WTC11 (cell line): ENCODE results near the gene TMEM185B. TPM values are rescaled to one million over a fixed set of nuclear protein-coding genes. Genes with fewer than 3 reads are reported as not detected.

Experiments
- ATAC-seq: fragments of 200-7000 bp; cut with Tn5 transposase; 2 replicates; pipeline ENCODE4 v1.10.0; 2021; ENCODE audit warnings: mild to moderate bottlenecking, moderate library complexity
- CTCF ChIA-PET: fragments of 300-600 bp; sonication (Branson Sonifier 250); formaldehyde crosslinking; loops from one replicate; lab custom pipeline; 2021; ENCODE audit warnings: antibody characterized with exemption; lab: Charles Lee
- POLR2A ChIA-PET: fragments of 350-600 bp; sonication (Branson Sonifier 250); formaldehyde crosslinking; loops from one replicate; lab custom pipeline; 2021; ENCODE audit warnings: antibody characterized with exemption; lab: Charles Lee
- DNase-seq: peaks from one replicate; pipeline ENCODE4 v3.0.0; 2021; ENCODE audit warnings: low spot score
- H3K27ac Mint-ChIP-seq: 2 replicates; pipeline ENCODE4 v1.8.0; 2021; ENCODE audit warnings: mixed read lengths
- H3K27me3 Mint-ChIP-seq: 2 replicates; pipeline ENCODE4 v1.8.0; 2021; ENCODE audit warnings: low read depth, mild to moderate bottlenecking, moderate library complexity, mixed read lengths
- H3K36me3 Mint-ChIP-seq: 2 replicates; pipeline ENCODE4 v1.8.0; 2021; ENCODE audit warnings: mixed read lengths
- H3K4me1 Mint-ChIP-seq: 2 replicates; pipeline ENCODE4 v1.8.0; 2022; ENCODE audit warnings: mixed read lengths
- H3K4me3 Mint-ChIP-seq: 2 replicates; pipeline ENCODE4 v1.8.0; 2021; ENCODE audit warnings: mild to moderate bottlenecking, moderate library complexity, mixed read lengths
- H3K9me3 Mint-ChIP-seq: 2 replicates; pipeline ENCODE4 v1.8.0; 2021; ENCODE audit warnings: mixed read lengths
- ELF4 ChIP-seq: sonication (generic); formaldehyde crosslinking; IDR thresholded peaks from 2 replicates; pipeline ENCODE4 v1.8.1; 2022; ENCODE audit warnings: low read depth, mild to moderate bottlenecking, moderate library complexity, missing genetic modification reagents
- FOXJ3 ChIP-seq: sonication (generic); formaldehyde crosslinking; IDR thresholded peaks from 2 replicates; pipeline ENCODE4 v1.9.0; 2021; ENCODE audit warnings: missing genetic modification reagents, mild to moderate bottlenecking, borderline replicate concordance
- GRHL2 ChIP-seq: fragments of 250-450 bp; sonication (Bioruptor Pico); IDR thresholded peaks from 2 replicates; pipeline ENCODE4 v1.8.0; 2022; ENCODE audit warnings: mild to moderate bottlenecking, moderate library complexity; ENCODE audit not compliant: insufficient replicate concordance, severe bottlenecking
- GTF2I ChIP-seq: fragments of 250-450 bp; sonication (Bioruptor Pico); conservative IDR thresholded peaks from 2 replicates; pipeline ENCODE4 v1.4.0; 2021; ENCODE audit warnings: mild to moderate bottlenecking
- NFYB ChIP-seq: sonication (generic); formaldehyde crosslinking; conservative IDR thresholded peaks from 2 replicates; pipeline ENCODE4 v1.8.0; 2022; ENCODE audit warnings: low read depth, missing genetic modification reagents
- NR1H2 ChIP-seq: sonication (generic); formaldehyde crosslinking; IDR thresholded peaks from 2 replicates; pipeline ENCODE4 v1.9.0; 2021; ENCODE audit warnings: mild to moderate bottlenecking, moderate library complexity, missing genetic modification reagents
- SP1 ChIP-seq: sonication (generic); formaldehyde crosslinking; conservative IDR thresholded peaks from 2 replicates; pipeline ENCODE4 v1.8.1; 2022; ENCODE audit warnings: missing genetic modification reagents
- ZNF671 ChIP-seq: fragments of 250-450 bp; sonication (Bioruptor Pico); IDR thresholded peaks from 2 replicates; pipeline ENCODE4 v1.8.0; 2021; ENCODE audit warnings: mild to moderate bottlenecking
- total RNA-seq: library from RNA; stranded (reverse); gene quantifications from 3 replicates; pipeline ENCODE4 v1.2.3, GENCODE V29; 2021
- TF ChIP-seq, protein P1 (sequence below): fragments of 250-450 bp; sonication (Bioruptor Pico); IDR thresholded peaks from 2 replicates; pipeline ENCODE4 v1.9.0; 2021; ENCODE audit warnings: mild to moderate bottlenecking
- TF ChIP-seq, protein P2 (sequence below): fragments of 250-450 bp; sonication (Bioruptor Pico); IDR thresholded peaks from 2 replicates; pipeline ENCODE4 v1.8.0; 2021; ENCODE audit warnings: mild to moderate bottlenecking
- TF ChIP-seq, protein P3 (sequence below): fragments of 250-450 bp; sonication (Bioruptor Pico); IDR thresholded peaks from 2 replicates; pipeline ENCODE4 v2.1.2; 2022; ENCODE audit warnings: mild to moderate bottlenecking, moderate library complexity
- TF ChIP-seq, protein P4 (sequence below): sonication (generic); formaldehyde crosslinking; IDR thresholded peaks from 2 replicates; pipeline ENCODE4 v1.8.0; 2022; ENCODE audit warnings: mild to moderate bottlenecking, missing genetic modification reagents
- TF ChIP-seq, protein P5 (sequence below): sonication (generic); formaldehyde crosslinking; IDR thresholded peaks from 2 replicates; pipeline ENCODE4 v1.8.1; 2022; ENCODE audit warnings: low read depth, mild to moderate bottlenecking, moderate library complexity, missing genetic modification reagents, borderline replicate concordance
- TF ChIP-seq, protein P6 (sequence below): sonication (generic); formaldehyde crosslinking; IDR thresholded peaks from 2 replicates; pipeline ENCODE4 v1.8.0; 2022; ENCODE audit warnings: mild to moderate bottlenecking, missing genetic modification reagents
- TF ChIP-seq, protein P7 (sequence below): sonication (generic); formaldehyde crosslinking; IDR thresholded peaks from 2 replicates; pipeline ENCODE4 v1.8.1; 2023; ENCODE audit warnings: mild to moderate bottlenecking, missing genetic modification reagents, moderate library complexity

TMEM185B gene
- total RNA-seq, 1 experiment from 2014 or later: 9.9 TPM

DNA sequence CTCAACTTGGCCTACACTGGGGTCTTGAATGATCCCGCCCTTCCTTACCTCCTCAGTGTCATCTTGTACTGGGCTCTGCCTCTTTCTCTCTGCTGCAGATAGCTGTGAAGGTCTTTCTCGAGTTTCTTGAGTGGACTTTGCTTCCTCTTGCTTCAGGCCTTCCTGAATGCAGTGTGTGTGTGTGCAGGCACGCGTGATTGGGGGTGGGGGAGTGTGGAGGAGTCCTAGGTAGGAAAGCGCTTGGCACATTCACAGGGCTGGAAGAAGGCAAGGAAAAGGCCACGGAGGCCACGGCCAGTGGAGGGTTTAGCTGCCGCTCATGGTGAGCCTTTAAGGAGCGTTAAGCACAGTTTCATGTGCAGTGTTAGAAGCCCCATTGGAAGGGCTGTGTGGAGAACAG, 35.0 kb upstream of the TMEM185B start:
- Mint-ChIP-seq H3K4me1 (peaks cover 27% of the 10 kb centered on the region), H3K27ac (no peak overlapping the region), H3K36me3 (peaks cover 18% of the 10 kb centered on the region), H3K4me3 (no peak overlapping the region), H3K9me3 (peaks cover 11% of the 10 kb centered on the region), H3K27me3 (peaks cover 21% of the 10 kb centered on the region)
- ChIA-PET CTCF (interaction anchor here (1.1 to 2.6 kb wide), 2 partner anchors 26 to 55 kb away, joined by 3 to 11 read pairs; no protein-coding TSS in a partner anchor), POLR2A (no interaction called here)
- DNase-seq: no peak
- ATAC-seq: no peak
- TF ChIP-seq, protein P1, sequence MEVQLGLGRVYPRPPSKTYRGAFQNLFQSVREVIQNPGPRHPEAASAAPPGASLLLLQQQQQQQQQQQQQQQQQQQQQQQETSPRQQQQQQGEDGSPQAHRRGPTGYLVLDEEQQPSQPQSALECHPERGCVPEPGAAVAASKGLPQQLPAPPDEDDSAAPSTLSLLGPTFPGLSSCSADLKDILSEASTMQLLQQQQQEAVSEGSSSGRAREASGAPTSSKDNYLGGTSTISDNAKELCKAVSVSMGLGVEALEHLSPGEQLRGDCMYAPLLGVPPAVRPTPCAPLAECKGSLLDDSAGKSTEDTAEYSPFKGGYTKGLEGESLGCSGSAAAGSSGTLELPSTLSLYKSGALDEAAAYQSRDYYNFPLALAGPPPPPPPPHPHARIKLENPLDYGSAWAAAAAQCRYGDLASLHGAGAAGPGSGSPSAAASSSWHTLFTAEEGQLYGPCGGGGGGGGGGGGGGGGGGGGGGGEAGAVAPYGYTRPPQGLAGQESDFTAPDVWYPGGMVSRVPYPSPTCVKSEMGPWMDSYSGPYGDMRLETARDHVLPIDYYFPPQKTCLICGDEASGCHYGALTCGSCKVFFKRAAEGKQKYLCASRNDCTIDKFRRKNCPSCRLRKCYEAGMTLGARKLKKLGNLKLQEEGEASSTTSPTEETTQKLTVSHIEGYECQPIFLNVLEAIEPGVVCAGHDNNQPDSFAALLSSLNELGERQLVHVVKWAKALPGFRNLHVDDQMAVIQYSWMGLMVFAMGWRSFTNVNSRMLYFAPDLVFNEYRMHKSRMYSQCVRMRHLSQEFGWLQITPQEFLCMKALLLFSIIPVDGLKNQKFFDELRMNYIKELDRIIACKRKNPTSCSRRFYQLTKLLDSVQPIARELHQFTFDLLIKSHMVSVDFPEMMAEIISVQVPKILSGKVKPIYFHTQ (CRISPR knock-in tag): no peak
- no peak for TF ChIP-seq SP1 (CRISPR knock-in tag)
- TF ChIP-seq, protein P2, sequence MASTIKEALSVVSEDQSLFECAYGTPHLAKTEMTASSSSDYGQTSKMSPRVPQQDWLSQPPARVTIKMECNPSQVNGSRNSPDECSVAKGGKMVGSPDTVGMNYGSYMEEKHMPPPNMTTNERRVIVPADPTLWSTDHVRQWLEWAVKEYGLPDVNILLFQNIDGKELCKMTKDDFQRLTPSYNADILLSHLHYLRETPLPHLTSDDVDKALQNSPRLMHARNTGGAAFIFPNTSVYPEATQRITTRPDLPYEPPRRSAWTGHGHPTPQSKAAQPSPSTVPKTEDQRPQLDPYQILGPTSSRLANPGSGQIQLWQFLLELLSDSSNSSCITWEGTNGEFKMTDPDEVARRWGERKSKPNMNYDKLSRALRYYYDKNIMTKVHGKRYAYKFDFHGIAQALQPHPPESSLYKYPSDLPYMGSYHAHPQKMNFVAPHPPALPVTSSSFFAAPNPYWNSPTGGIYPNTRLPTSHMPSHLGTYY (CRISPR knock-in tag): no peak
- TF ChIP-seq, protein P3, sequence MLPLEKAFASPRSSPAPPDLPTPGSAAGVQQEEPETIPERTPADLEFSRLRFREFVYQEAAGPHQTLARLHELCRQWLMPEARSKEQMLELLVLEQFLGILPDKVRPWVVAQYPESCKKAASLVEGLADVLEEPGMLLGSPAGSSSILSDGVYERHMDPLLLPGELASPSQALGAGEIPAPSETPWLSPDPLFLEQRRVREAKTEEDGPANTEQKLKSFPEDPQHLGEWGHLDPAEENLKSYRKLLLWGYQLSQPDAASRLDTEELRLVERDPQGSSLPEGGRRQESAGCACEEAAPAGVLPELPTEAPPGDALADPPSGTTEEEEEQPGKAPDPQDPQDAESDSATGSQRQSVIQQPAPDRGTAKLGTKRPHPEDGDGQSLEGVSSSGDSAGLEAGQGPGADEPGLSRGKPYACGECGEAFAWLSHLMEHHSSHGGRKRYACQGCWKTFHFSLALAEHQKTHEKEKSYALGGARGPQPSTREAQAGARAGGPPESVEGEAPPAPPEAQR (CRISPR knock-in tag): no peak
- TF ChIP-seq, protein P4, sequence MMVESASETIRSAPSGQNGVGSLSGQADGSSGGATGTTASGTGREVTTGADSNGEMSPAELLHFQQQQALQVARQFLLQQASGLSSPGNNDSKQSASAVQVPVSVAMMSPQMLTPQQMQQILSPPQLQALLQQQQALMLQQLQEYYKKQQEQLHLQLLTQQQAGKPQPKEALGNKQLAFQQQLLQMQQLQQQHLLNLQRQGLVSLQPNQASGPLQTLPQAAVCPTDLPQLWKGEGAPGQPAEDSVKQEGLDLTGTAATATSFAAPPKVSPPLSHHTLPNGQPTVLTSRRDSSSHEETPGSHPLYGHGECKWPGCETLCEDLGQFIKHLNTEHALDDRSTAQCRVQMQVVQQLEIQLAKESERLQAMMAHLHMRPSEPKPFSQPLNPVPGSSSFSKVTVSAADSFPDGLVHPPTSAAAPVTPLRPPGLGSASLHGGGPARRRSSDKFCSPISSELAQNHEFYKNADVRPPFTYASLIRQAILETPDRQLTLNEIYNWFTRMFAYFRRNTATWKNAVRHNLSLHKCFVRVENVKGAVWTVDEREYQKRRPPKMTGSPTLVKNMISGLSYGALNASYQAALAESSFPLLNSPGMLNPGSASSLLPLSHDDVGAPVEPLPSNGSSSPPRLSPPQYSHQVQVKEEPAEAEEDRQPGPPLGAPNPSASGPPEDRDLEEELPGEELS: no peak
- TF ChIP-seq ZNF671 (CRISPR knock-in tag): no peak
- no peak for TF ChIP-seq ELF4 (CRISPR knock-in tag)
- no peak for TF ChIP-seq GTF2I
- TF ChIP-seq, protein P5, sequence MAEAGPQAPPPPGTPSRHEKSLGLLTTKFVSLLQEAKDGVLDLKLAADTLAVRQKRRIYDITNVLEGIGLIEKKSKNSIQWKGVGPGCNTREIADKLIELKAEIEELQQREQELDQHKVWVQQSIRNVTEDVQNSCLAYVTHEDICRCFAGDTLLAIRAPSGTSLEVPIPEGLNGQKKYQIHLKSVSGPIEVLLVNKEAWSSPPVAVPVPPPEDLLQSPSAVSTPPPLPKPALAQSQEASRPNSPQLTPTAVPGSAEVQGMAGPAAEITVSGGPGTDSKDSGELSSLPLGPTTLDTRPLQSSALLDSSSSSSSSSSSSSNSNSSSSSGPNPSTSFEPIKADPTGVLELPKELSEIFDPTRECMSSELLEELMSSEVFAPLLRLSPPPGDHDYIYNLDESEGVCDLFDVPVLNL (CRISPR knock-in tag): no peak
- TF ChIP-seq FOXJ3 (CRISPR knock-in tag): no peak
- TF ChIP-seq NFYB (CRISPR knock-in tag): no peak
- TF ChIP-seq, protein P6, sequence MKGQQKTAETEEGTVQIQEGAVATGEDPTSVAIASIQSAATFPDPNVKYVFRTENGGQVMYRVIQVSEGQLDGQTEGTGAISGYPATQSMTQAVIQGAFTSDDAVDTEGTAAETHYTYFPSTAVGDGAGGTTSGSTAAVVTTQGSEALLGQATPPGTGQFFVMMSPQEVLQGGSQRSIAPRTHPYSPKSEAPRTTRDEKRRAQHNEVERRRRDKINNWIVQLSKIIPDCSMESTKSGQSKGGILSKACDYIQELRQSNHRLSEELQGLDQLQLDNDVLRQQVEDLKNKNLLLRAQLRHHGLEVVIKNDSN: no peak
- no peak for TF ChIP-seq NR1H2 (CRISPR knock-in tag)
- TF ChIP-seq, protein P7, sequence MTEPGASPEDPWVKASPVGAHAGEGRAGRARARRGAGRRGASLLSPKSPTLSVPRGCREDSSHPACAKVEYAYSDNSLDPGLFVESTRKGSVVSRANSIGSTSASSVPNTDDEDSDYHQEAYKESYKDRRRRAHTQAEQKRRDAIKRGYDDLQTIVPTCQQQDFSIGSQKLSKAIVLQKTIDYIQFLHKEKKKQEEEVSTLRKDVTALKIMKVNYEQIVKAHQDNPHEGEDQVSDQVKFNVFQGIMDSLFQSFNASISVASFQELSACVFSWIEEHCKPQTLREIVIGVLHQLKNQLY (CRISPR knock-in tag): no peak

DNA sequence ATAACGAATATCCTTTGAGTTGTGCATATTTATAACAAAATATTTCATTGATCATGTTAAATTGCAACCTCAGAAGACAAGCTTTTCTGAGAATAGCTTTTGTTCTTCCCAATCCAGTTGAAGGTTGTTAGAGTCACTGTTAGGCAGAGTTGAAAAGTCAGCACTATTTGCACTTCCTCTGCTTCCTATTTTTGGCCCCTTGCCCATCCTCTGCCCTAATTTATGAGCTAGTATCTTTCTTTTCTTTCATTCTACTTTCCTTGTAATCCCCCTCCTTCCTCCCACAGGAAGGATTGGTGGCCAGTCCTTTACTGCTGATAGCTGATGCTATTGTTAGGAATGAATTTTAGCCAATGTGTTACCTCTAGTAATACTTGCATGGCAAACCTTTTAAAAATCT, 34.3 kb upstream of the TMEM185B start:
- ATAC-seq (no peak), DNase-seq (no peak)
- no peak overlapping the region for H3K27ac Mint-ChIP-seq
- ChIA-PET POLR2A (no interaction called here), CTCF (interaction anchor here (1.1 to 2.6 kb wide), 2 partner anchors 26 to 55 kb away, joined by 3 to 11 read pairs; no protein-coding TSS in a partner anchor)
- no peak overlapping the region for H3K4me3 Mint-ChIP-seq
- H3K4me1 Mint-ChIP-seq: peaks cover 27% of the 10 kb centered on the region
- TF ChIP-seq GRHL2 (CRISPR knock-in tag): no peak
- peaks cover 21% of the 10 kb centered on the region for H3K27me3 Mint-ChIP-seq
- peaks cover 18% of the 10 kb centered on the region for H3K36me3 Mint-ChIP-seq
- H3K9me3 Mint-ChIP-seq: peaks cover 11% of the 10 kb centered on the region
